CD4-positive, alpha-beta T cell treated with Interleukin-6 at 100 ng/mL for 8 hours (primary cell): ENCODE data around the gene PPAN.

Experiments used
- DNase-seq: peaks from one replicate; pipeline ENCODE4 v3.0.0-alpha.2; 2020; ENCODE audit warnings: mixed read lengths, low spot score

Gene PPAN

DNA sequence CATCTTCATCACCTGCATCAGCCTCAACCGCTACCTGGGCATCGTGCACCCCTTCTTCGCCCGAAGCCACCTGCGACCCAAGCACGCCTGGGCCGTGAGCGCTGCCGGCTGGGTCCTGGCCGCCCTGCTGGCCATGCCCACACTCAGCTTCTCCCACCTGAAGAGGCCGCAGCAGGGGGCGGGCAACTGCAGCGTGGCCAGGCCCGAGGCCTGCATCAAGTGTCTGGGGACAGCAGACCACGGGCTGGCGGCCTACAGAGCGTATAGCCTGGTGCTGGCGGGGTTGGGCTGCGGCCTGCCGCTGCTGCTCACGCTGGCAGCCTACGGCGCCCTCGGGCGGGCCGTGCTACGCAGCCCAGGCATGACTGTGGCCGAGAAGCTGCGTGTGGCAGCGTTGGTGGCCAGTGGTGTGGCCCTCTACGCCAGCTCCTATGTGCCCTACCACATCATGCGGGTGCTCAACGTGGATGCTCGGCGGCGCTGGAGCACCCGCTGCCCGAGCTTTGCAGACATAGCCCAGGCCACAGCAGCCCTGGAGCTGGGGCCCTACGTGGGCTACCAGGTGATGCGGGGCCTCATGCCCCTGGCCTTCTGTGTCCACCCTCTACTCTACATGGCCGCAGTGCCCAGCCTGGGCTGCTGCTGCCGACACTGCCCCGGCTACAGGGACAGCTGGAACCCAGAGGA, 7.9 kb downstream of the PPAN start:
- no peak for DNase-seq

DNA sequence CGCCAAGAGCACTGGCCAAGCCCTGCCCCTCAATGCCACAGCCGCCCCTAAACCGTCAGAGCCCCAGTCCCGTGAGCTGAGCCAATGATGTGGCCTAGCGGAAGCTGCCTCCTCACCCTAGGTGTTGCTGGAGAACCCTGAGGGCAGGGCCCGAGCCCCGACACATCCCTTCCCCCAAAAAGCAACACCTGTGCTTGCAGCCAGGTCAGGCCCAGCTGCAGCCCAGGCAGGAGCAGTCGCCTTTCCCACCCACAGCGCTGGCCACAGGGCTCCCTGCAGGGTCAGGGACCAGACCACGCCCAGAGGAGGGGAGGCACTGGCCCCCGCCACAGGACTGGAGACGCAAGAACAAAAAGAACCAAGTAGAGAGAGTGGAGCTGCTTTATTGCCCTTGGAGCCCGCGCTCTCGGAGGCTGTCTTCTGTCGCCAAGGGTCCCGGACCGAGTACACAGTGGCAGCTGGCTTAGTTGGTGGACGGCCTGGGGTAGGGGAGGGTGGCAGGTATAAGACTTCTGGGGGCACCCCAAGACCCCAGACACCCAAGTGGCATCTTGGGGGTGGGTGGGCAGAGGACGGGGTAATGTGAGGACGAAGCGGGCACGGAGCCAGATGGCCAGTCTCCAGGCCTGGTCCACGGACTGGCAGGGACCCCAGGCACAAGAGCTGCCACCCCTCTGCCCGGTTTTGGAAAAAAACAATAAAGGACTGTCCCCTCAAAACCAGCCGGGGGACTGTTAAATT, 8.7 kb downstream of the PPAN start:
- no peak for DNase-seq

DNA sequence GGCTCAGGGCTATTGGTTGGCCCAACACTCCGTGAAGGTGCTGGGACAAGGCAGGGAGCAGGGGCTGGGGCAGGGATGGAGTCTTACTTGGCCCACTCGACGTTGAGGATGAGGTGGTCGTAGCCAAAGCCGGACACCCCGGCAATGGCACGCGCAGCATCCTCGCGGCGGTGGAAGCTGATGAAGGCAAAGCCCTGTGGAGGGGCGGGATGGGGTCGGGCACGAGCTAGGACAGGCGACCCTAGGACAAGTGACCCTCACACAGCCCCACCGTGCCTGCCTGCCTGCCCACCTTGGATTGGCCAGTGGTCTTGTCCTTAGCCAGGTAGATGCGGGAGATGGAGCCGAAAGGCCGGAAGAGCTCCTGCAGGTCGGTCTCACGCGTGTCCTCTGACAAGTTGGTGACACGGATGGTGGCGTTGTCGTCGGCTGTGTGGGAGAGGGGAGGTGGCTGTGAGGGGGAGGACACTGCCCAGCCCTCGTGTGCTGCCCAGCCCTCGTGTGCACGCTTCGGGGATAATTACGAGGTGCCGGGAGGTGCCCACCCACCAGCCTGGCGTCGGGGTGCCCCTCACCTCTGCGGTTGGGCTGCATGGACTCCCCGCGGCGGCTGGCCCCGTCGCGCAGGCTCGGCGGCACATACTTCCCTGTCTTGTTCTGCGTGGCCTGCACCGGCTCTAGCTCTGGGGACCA, 9.4 kb downstream of the PPAN start:
- DNase-seq = no peak

DNA sequence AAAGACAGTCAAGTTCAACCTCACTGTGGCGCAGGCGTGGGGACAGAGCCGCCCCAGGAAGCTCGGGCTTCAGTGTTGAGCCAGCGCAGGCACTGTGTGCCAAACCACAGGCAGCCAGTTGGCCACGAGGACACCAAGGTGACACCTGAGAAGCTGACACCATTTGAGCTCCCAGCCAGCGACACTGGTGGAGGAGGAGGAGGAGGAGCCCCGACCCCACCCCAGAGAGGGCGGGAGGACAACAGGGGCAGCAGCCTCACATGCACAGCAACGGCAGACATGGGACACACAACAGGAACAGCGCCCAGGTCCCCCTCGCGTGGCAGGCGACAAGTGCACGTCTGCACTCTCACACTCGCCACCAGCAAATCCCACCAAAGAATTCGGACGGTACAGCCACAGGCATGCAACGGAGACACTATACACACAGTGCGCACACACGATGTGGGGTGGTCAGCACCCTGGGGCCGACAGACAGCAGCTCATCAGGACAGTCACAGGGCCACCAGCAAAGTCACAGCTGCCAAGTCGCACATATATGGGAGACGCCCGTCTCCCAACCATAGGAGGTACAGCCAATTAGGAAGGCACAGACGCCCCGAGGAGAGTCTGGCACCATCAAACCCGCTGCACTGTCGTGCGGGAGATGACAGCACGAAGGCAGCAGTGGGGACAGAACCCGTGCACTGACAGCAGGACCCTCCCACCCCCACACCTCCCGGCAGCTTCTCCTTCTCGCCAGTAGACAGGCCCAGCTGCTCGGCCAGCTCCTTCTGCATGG, 10.1 kb downstream of the PPAN start:
- DNase-seq = no peak

DNA sequence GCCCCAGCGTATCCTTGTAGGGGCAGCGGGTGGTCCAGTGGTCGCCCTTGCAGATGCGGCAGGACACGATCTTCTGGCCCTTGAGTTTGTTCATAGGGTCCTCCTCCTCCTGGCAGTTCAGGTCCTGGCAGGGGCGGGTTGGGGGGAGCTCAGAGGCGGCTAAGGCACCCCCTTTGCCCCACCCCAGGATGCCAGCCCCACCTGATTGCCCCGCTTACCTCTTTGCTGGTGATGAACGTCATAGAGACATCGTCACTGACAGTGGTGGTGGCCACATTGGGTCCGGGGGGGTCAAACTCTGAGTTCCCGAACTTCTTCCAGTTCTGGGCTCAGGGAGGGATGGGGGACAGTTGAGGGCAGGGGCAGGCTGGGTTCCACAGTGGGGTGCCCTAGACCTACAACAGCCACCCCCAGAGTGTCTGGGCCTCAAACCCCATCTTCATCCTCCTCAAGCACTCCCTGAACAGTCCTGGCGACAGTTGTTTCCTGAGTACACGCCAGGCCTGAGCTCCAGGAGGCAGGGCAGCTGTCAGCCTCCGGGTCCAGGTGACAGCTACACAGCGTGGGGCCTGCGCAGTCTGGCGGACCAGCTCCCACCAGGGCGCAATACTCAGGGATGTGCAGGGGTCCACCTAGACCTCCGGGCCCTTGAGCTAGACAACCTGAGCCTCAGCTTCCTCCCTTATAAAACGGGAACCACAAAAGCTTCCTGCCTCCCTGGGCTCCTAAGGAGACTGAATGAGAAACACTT, 10.9 kb downstream of the PPAN start:
- no peak for DNase-seq

DNA sequence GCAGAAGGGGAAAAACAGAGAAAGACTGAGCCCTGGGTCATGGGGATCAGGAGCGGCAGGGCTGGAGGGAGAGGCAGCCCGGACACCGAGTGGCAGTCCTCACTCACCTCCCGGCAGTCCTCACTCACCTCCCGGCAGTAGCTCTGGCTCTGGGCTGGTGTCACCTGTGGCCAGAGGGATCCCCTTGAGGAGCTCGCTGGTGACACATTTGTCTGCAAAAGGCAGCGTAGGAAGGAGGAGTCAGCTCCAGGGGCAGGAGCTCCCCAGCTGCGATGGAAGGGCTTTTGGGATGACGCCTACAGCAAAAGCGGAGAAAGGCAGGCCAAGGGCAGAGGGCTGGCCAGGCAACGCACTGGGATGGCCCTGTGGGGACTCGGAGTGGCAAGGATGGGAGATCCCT, 12.8 kb downstream of the PPAN start:
- DNase-seq = no peak

DNA sequence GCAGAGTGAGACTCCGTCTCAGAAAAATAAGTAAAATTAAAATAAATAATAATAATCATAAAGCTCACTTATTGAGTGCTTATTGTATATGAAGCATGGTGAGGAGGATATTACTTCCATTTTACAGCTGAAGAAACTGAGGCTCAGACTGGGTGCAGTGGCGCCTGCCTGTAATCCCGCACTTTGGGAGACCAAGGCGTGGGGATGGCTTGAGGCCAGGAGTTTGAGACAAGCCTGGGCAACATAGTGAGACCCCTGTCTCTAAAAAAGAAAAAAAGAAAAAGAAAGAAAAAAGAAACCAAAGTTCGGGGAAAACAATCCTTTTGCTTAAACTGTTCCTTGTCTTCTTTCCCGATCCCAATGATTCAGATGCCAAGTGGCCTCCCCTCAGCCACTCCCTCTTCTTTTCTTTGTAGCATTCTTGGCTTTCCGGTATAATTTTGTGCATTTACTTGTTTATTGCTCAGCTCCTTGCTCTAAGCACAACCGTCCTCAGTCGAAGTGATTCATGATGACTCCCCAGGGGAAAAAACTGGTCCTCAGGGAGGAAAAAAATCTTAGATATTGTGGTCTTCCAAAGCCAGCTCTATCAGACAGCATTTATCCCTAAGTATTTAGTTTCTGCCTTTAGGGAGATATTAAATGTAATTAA, 14.5 kb downstream of the PPAN start:
- no peak for DNase-seq

DNA sequence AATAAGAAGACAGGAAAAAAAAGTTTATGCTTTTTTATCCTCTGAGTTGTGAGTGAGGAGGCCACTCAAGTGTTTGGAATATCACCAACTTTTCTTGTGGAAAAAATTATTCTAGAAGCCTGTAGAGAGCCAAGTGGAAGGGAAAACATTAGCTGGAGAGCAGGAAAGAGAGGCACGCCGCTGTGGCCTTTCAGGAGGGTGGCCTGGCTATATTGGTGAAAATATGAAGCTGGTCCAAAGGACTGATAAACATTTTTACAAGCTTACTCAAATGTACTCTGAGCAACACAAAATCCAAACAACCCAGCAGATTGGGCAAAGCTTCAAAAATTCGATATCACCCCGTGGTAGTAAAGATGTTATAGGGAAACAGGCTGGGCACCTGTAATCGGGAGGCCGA, 15.9 kb downstream of the PPAN start:
- no peak for DNase-seq

DNA sequence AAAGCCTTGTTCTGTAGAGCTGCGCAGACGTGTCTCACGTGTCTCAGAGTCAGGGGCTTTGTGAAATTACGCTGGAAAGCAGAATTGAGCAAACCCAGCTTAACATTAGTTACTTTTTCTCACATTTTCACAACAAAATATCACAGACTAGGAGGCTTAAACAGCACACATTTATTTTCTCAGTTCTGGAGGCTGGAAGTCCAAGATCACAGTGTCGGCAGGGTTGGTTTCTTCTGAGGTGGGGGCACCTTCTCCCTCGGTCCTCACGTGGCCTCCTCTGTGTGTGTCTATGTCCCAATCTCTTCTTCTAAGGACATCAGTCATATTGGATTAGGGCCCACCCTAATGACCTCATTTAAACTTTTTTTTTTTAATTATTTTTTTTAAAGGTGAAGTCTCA, 18.3 kb downstream of the PPAN start:
- no peak for DNase-seq

DNA sequence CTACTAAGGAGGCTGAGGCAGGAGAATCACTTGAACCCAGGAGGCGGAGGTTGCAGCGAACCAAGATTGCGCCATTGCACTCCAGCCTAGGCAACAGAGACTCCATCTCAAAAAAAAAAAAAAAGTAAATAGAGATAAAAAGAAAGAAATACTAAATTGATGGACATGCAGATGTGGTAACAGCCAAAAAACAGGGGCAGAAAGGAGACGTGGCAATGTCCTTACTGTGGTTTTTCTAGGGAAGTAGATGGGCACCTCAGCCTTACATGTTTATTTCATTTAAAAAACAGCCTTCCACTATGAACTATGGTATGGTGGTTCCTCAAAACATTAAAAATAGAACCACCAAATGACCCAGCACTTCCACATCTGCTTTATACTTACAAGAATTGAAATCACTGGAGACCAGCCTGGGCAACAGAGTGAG, 20.1 kb downstream of the PPAN start:
- no peak for DNase-seq

DNA sequence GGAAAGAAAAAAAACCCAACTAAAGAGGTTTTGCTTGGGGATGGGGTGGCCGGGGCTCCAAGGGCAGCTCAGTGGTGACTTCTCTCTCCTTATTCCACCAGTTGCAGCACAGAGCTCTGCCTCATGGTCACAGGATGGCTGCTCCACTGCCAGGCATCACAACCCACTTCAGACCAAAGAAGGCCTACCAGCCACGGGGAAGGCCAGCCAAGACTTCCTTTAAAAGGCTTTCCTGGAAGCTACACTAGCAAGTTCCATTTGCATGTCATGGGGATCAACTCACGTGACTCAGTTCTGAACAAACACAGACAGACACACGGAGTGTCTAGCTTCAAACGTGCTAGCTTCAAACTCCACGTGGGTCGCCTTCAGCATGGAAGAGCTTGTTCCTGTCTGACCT, 26.7 kb downstream of the PPAN start:
- no peak for DNase-seq

DNA sequence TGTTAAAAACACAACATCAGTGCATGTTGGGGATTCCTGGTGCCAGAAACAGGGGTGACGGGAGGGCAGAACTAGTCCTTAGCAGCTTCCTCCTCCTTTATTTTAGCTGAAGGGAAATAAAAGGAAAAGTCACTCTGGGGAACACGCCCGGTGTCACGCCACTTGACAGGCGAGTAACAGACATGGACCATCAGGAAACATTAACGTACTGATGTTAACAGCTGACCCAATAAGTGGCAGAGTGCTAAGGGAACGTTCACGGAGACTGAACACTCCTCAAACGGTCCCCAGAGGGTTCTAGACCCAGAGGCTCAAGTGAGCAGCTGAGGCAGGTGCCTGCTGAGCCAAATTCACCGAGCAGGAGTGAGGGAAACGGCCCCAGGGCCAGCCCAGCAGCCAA, 27.4 kb downstream of the PPAN start:
- DNase-seq = no peak

DNA sequence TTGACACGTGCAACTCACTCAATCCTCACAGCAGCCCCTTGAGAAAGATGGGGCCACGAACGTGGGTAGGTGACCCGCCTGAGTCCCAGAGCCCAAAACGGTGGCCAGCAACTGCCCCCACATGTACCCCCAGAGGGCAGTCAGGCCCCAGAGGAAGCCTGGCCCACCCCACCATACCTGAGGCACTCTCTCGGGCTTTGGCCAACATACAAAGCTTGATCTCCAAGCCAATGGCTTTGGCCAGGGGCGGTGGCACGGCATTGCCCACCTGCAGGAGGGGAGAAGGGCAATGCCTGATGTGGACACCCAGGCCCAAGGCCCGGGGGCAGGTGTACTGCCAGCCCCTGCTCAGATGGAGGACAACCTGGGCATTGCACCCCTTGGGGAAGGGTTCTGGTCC, 27.9 kb downstream of the PPAN start:
- DNase-seq = no peak

DNA sequence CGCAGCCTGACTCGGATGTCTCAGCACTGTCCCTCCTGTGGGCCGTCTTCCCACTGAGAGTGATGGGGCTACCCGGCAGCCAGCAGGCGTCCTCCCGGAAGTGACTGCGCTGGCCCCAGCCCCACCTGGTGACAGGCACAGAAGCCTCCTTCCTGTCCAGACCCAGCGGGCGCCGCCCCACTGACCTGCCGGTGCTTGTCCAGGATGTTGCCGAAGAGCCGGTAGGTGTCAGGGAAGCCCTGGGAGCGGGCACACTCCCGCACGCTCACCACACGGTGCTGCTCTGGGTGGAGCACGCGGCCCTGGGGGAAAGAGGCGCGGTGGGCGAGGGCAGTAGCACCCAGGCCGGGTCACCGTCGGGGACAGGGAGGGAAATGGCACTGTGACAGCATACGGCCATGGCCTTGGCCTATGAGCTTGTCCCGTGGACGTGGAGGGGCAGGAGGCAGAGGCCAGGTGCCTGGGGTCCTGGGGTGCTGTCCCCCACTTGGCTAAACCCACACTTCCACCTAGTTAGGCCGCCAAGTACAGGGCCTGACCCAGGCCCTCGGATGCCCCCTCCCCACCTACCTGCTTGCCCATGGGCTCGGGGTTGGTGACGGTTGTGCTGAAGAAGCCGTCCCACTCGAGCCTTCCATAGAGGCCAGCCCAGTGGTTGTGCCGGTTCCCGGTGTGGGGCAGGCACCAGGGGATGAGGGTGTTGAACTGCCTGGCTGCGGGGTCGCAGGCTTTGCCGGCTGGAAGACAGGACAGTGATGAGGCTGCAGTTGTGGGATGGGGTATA, 29.6 kb downstream of the PPAN start:
- DNase-seq = no peak

DNA sequence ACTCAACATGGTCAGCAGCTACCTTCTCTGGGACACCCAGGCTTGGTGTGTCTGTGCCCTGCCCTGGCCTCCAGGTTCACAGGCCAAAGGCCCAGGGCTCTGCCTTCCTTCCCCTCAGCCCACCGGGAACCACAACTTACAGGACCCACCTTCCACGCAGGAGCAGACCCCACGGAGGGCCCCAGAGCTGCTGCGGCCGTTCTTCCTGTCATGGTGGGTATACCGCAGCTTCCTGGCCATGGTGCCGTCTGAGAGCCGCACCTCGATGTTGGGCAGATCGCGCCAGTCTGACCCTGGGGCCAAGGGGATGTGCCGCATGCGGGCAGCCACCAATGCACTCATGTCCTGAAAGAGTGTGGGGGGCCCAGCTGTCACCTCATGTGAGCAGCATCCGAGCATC, 30.8 kb downstream of the PPAN start:
- DNase-seq = no peak

DNA sequence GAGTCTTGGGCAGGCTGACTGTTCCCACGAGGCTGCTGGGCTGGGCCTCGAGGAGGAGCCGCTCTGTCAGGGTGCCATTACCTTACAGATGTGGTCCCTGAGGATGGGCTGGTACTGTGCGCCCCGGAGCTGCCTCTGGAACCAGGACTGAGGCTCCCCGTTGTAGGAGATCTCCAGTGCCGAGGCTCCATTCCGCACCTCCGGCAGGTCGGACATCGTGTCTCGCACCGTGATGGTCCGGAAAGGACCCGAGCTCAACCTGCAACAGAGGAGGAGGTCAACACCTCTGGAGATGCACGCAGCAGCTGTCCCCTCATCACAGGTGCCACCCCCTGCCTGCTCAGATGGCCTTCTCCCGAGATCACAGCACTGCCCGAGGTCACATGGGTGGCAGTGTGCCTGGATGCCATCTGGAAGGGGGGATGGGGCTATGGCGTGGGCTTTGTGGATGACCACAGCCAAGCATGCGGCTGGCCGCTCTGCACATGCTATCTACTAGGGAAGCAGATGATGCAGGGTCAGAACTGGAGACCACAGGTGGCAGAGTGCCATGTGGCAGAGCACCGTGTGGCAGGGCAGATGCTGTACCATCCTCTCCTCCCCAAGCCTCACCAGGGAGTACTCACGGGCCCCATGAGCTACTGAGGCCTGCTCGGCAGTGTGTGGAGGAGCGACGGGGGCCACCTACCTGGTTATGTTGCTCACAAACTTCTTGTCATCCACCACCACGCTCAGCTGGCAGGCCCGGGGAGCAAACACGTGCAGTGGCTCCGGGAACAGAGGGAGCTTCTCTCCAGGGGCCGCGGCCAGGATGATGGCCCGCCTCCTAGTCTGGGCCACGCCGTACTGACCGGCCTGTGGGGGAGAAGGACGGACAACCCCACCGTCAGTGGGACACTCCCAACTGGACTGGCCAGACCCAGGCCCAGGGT, 31.9 kb downstream of the PPAN start:
- no peak for DNase-seq

DNA sequence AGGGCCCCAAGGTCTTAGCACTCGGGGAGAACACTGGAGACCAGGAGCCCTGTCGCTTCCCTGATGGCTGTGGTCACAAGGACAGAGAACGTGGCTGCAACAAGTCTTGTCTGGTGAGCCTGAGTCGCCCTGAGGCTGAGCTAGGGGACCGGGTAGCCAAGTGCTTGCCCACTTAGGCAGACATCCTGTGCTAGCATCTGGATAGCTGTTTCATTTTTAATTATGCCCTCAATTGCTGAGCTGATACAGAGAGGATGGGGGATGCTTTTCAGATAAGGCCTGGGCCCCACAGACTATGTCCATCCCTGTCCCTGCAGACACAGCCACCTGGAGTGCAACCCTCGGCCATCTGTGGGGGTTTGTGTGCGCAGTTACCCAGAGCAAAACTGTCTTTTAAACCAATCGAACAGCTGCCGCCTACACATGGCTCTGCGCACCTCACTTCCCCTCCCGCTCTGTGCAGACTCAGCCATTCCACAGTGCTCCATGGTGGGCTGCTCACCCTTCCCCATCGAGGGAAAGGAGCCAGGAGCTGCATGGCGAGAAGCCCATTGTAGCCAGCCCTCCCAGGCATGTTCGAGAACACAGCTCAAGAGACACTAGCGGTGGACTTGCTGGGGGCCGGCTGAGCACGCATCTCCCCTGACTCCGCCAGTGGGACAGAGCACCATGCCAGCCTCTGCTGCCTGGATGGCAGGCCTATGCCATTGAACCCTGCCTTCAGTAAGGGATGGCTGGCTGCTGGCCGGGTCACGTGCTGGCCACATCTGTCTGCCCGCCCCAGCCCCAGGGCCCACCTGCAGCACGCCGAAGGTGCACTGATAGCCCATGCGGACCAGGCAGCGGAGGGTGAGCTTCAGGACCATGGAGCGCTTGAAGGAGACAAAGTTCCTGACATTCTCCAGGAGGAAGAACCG, 33.0 kb downstream of the PPAN start:
- no peak for DNase-seq

DNA sequence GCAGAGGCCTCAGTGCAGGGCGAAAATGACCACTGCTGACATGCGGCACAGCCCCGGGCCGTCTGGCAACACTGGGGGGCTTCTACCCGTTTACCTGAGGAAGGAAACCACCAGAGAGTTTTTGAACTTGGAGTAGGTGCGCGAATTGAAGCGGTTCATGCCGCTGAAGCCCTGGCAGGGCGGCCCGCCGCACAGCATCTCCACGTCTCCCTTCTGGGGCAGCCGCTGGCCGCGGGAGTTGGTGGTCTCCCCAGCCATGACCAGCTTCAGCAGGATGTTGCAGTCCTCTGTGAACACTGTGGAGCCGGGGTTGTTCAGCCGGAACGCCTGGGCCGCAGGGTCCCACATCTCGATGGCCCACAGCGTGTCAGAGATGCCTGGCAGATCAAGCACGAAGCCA, 33.8 kb downstream of the PPAN start:
- no peak for DNase-seq
